COR-L47 (cell line): ENCODE measurements around the gene FLT4.

ENCODE experiments used
- DNase-seq: peaks from one replicate; lab custom pipeline; 2025; lab: John Stamatoyannopoulos, UW

The FLT4 gene

GRCh38 chr5:180626661-180627385, 22.6 kb downstream of the FLT4 start:
- DNase-seq: no peak

DNA sequence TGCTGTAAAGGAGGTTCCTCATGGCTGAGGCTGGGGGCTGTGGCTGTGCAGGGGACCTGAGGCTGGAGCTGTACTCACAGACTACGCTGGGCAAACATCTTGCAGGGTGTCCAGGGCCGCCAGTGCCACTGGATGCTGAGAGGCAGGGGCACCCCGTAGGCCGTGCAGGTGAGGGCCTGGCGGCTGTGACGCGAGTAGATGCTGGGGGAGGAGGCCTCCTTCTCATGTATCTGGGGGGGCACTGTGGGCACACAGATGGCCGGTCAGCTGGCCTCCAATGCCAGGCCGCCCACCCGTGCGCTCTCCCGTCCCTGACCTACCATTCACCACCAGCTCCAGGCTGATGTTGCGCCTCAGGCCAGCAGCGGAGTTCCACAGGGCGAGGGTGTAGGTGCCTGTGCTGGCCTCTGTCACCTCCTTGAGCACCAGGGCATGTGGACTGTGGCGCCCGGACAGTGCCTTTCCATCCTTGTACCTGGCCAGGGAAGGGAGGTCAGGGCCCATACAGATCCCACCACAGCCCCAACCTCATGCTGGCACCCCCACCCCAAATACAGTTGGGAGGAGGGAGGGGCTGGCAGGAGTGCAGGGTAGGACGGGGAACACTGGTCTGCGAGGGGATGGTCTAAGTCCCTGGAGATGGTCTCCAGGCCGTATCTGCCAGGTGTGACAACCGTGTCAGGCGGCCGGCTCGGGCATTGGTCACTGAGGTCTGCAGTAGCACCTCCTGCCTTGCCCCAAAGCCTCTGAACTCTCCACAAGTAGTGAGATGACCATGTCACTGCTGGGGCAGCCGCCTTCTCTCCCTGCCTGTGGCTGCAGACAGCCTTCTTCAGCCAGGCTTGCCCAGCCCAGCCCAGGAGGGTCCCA, 23.4 kb downstream of the FLT4 start:
- DNase-seq: no peak

- DNase-seq: no peak
These were observed 24.1 kb downstream of the FLT4 start for GRCh38 chr5:180625125-180625790.

GRCh38 chr5:180624587-180624986, 24.8 kb downstream of the FLT4 start:
- DNase-seq: peak; percentile 54

DNA sequence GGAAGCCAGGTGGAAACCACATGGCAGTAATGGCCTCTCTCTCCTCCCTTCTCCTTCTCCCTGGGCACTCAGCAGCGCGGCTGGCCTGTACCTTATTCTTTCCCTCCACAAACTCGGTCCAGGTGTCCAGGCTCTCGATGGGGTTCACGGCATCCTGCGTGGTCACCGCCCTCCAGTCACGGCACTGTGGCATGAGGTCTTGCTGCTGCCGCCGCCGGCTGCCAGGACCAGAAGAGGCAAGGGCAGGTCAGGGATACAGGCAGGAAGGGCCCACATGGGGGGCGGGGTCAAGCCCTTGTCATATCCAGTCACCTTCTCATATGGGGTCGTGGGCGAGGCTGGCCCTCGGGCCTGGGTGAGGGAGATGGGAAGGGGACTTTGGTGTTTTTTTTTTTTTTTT, 25.6 kb downstream of the FLT4 start:
- no peak for DNase-seq

DNA sequence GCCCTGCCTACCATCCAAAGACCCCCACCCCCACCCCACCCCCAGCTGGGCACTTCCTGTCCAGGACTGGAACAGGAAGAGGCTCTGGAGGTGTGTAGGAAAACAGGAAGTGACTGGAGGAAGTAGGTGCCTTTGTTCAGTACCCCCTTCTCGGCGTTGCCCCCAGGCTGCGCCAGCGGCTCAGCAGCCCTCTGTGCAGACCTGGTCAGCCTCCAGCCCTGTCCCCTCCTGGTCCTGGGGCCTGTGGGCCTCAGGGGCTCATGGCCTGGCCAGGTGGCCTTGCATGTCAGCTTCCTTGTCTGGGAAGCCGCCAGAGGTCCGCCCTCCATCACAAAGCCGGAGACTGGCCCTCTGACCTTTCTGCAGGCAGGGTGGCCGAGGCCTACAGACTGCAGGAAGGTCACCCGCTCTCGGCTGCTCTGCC, 26.0 kb downstream of the FLT4 start:
- no peak for DNase-seq

DNA sequence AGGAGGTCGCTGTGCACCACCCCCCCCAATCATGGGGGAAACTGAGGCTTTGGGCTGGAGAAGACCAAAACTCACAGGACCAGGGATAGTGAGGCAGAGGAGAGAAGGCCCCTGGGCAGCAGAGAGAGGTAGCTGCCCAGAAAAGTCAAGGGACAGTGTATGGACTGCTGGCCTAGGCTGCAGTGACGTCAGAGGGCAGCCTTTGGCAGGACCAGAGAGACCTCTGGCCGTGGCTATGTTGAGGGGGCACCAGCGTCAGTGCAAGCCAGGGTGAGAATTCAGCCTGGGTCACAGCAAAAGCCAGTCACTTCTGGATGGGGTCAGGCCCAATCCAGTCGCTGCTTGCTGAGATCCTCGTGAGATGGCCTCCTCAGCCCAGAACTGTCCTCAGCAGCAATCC, 26.5 kb downstream of the FLT4 start:
- DNase-seq: no peak

- DNase-seq: no peak
These were observed 28.1 kb downstream of the FLT4 start for GRCh38 chr5:180621311-180621710.

DNA sequence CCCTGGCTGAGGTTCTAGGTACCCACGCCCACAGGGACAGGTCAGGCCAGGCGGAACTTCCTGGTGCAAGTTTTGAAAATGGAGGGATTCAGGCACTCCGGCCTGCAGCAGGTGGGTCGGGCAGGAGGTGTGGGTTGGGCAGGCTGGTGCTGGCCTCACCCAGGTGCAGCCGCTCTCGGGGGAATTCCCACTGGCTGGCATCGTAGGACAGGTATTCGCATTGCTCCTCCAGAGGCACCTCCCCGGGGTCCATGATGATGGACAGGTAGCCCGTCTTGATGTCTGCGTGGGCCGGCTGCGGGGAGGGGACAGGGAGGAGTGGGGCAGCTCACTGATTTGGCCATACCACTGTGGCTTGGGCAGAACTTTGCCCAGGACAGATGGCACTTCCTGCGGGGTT, 29.4 kb downstream of the FLT4 start:
- DNase-seq: no peak

GRCh38 chr5:180619563-180619915, 29.9 kb downstream of the FLT4 start:
- no peak for DNase-seq

DNA sequence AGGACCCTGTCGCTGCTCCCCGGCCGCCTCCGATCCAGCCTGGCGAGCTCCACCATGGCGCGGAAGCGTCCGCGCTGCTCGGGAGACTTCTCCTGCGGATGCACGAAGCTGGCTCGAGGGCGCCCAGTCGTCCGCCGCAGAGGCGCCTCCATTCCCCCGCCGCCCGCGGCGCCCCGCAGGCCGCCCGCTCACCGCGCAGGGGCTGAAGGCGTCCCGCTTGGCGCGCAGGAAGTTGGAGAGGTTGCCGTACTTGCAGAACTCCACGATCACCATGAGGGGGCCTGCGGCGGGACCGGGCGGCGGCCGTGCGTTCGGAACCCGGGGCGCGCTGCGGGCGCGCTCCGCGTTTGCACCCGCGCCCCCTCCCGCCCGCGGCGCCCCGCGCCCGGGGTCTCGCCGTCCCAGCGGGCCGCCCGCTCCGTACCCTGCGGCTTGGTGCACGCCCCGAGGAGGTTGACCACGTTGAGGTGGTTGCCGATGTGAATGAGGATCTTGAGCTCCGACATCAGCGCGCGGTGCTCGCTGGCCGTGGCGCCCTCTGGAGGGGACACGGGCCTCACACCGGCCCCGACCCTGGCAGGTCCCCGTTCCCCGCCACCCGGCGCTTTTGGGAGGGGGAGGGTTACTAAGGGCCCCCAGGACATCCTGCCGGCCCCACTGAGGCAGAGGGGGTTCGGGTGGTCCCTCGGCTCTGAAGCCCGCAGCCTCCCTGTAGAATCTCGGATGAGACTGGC, 30.4 kb downstream of the FLT4 start:
- peak; percentile 37 for DNase-seq

DNA sequence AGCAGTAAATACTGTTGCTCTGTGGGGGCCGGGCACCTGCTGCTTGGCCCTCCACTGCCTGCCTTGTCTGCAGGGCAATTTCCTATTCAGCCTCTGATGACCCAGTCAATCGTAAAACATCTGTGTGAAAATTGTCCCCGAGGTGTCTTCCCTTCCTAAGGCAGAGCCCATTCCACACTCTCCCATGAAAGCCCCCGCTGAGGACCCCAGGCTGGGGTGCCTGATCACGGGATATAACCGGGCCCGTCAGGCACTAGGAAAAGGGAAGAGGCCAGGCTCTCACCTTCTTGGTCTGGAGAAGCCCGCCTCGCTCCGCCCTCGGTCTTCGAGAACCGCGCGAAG, 30.9 kb downstream of the FLT4 start:
- no peak for DNase-seq

DNA sequence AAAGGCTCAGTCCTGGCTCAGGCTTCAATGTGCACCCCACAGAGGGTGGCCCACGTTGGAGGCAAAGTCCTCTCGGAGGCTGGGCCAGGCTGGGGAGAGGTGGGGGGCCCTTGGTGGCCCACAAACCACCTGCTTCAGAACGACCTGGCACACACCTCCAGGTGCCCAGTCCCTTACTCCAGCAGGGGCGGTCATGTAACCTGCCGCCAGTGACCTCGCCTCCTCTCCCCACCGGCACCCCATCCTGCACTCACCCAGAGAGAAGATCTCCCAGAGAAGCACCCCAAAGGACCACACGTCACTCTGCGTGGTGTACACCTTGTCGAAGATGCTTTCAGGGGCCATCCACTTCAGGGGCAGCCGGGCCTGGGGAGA, 35.6 kb downstream of the FLT4 start:
- no peak for DNase-seq

DNA sequence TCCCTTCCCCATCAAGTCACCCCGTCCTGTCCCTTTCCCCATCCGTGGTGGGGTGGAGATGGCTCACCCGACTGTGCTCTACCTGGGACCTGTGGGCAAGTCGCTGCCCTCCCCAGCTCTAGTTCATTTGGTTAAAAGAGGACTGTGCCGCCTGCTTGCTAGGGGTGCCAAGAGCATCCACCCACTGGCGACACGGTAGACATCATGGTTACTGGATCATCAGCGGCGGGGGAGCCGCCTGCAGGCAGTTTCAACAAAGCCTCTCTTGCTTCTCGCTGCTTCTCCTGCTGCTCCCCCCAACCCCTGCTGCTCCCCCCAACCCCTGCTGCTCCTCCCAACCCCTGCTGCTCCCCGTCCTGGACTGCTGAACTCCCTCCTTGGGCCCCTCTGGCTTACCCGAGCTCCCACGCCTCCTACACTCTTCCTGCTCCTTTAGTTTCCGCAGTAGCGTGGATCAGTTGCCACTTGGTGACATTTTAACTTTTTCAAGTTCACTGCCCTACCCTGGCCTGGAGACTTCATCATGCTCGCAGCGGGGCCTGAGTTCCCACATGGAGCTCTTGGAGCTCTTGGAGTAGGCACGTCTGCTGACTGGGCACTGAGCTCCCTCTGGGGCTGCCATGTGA, 36.1 kb downstream of the FLT4 start:
- DNase-seq: no peak

DNA sequence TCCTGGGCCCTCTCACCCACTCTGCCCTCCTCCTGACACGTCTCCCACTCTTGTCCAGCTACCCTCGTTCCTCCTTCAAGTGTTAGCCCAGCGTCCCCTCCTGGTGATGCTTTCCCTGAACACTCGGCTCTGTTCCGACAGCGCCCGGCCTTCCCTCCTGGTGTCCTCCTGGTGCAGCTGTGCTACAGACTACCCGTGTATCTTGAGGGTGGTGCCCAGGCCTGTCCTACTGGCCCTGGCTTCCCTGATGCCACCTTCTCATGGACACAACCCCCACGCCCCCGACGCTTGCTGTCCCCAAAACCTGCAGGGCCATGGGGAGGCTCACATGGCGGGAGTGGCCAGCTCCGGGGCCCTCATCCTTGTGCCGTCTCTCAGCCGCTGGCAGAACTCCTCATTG, 36.7 kb downstream of the FLT4 start:
- no peak for DNase-seq

- DNase-seq: no peak
These were observed 38.1 kb downstream of the FLT4 start for GRCh38 chr5:180611140-180611850.

DNA sequence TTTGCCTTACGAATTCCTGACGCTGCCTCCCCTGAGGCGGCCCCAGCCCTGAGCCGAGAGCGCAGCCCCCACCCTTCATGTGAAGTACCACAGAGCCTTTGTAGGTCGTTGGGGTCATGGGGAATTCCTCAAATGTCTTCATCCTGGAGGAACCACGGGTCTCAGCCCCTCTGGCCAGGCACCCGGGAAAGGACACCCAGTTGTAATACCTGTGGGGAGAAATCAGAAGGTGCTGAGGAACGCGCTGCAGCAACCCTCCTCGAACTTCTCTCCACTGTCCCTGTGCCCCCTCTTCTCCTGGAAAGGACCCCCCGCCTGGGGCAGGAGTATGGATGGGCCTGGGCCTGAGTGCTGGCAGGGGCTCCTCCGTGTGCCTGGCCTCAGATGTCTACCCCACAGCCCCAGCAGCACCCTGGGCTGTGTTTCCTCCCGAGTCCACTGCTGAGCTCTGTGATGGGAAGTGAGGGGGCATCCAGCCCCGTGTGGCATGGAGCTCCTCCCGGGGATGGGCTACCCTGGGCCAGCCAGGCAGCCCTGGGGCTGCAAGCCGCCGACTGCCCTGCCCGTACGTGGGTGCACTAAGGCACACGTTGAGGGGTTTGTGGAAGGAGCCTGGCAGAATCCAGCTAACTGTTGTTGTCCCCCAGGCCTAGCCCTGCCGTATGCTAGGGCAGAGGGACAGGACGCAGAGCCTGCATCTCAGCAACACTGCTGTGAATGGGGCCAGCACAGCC, 39.4 kb downstream of the FLT4 start:
- no peak for DNase-seq

DNA sequence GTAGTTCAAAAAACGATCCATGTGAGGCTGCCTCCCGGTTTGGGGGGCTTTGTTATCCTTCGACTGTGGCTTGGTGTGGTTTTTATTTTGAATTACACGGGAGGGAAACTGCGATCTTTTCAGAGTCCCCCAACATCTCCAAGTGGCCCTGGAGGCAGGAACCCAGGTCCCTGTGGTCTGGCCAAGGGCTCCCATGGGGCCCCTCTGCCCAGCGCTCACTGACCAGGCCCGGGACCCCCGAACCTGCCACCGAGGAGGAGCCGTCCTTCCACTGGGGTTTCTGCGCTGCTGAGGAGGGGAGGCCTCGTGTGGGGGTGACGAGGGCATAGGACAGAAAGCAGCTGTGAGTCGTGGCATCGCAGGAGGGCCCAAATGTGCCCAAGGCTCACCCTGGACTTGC, 40.0 kb downstream of the FLT4 start:
- DNase-seq: no peak

- DNase-seq: no peak
These were observed 40.7 kb downstream of the FLT4 start for GRCh38 chr5:180608572-180609310.
